Mammary epithelial cell (primary cell): ENCODE measurements around the gene NEK10.

ENCODE experiments used
- CTCF ChIP-seq, 2 donors: IDR thresholded peaks in 1 of 2; conservative IDR thresholded peaks in 1 of 2; 2 replicates each; pipeline ENCODE4 v1.5.1; 2011 to 2012; ENCODE audit warnings: inconsistent platforms in 2 of 2, low read length in 2 of 2, mild to moderate bottlenecking in 2 of 2, control low read depth in 1 of 2, low read depth in 1 of 2; ENCODE audit not compliant: insufficient read depth in 1 of 2; ENCODE audit errors: extremely low read depth in 1 of 2
- EZH2 ChIP-seq: IDR thresholded peaks from 2 replicates; pipeline ENCODE4 v1.6.1; 2012; ENCODE audit warnings: low read length, inconsistent platforms, borderline replicate concordance

- TF ChIP-seq CTCF (conservative IDR thresholded peaks at IDR 0.05 in 1 of 2, IDR thresholded peaks at IDR 0.05 in 1 of 2; ENCODE audit: extremely low read depth in 1 of 2, insufficient read depth in 1 of 2, low read depth in 1 of 2, low read length in 2 of 2) (no peak), EZH2 (no peak)
These were observed 11.5 kb upstream of the NEK10 start for GRCh38 chr3:27380433-27381357.
